ENCODE measurements around the gene LAMB2. TPM values are rescaled to one million over a fixed set of nuclear protein-coding genes. Genes with fewer than 3 reads are reported as not detected.

Gene LAMB2
- total RNA-seq, 1 experiment from 2014 or later, result 316 TPM

GRCh38 chr3:49158103-49158709 is 25.4 kb upstream of the LAMB2 start:
- H3K27me3 Mint-ChIP-seq (ENCODE audit: unreplicated experiment), result no peaks in the 10 kb centered on the region
- H3K27ac Mint-ChIP-seq (ENCODE audit: unreplicated experiment), result peak overlapping the region; percentile 21
- CTCF ChIA-PET, result no interaction called here
- peak; percentile 60 for DNase-seq
- peak; percentile 58 for TF ChIP-seq CTCF (IDR thresholded peaks at IDR 0.05; ENCODE audit: unreplicated experiment)
- no peaks in the 10 kb centered on the region for H3K9me3 Mint-ChIP-seq (ENCODE audit: low read depth, unreplicated experiment)
- H3K36me3 Mint-ChIP-seq (ENCODE audit: insufficient read depth, unreplicated experiment), result peaks cover 10% of the 10 kb centered on the region
- no peak overlapping the region for H3K4me3 Mint-ChIP-seq (ENCODE audit: low read depth, unreplicated experiment)
- no TSS peak for BruUV-seq (replicated peaks)
- intact Hi-C loops (cut with micrococcal nuclease; ENCODE audit: unreplicated experiment), result no loop called here
- no peaks in the 10 kb centered on the region for H3K4me1 Mint-ChIP-seq (ENCODE audit: low read depth, unreplicated experiment)

DNA sequence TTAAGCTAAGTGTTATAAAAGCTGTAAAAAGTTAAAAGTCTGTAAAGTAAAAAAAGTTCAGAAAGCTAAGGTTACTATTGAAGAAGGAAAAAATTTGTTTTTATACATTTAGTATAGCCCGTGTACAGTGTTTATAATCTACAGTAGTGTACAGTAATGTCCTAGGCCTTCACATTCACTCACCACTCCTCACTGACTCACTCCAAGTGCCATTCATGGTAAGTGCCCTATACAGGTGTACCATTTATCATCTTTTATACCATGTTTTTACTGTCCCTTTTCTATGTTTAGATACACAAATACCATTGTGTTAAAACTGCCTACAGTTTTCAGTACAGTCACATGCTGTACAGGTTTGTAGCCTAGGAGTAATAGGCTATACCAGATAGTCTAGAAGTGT is 24.4 kb upstream of the LAMB2 start:
- Mint-ChIP-seq H3K4me3 (ENCODE audit: low read depth, unreplicated experiment) (no peak overlapping the region), H3K27ac (ENCODE audit: unreplicated experiment) (no peak overlapping the region), H3K27me3 (ENCODE audit: unreplicated experiment) (no peaks in the 10 kb centered on the region), H3K4me1 (ENCODE audit: low read depth, unreplicated experiment) (no peaks in the 10 kb centered on the region), H3K9me3 (ENCODE audit: low read depth, unreplicated experiment) (no peaks in the 10 kb centered on the region), H3K36me3 (ENCODE audit: insufficient read depth, unreplicated experiment) (peaks cover 5% of the 10 kb centered on the region)
- CTCF ChIA-PET, result no interaction called here
- intact Hi-C loops (cut with micrococcal nuclease; ENCODE audit: unreplicated experiment), result no loop called here
- TF ChIP-seq CTCF (IDR thresholded peaks at IDR 0.05; ENCODE audit: unreplicated experiment), result no peak
- DNase-seq, result no peak
- no TSS peak for BruUV-seq (replicated peaks)

DNA sequence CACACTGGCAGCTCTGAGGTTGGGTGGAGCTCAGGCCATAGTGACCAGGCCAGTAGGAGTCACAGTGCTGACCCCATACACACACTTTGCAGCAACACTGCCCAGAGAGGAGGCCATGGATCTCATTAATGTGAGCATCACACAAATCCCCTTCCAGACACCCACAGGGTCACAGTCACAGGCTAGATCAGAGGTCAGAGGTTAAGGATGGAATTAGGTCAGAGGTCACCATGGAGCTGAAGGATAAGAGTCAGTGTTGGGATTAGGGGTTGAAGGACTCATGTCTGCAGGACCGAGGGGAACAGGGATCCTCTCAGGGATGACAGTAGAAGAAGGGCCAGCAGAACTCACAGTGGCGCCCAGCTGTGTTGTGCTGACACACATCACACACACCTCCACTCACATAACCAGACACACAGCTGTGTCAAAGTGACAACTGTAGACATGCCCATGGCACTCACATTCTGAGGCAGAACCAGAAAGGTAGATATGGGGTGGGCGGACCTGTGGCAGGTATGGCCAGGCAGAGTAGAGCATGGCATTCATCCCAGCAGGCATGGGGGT is 20.6 kb upstream of the LAMB2 start:
- intact Hi-C loops (cut with micrococcal nuclease; ENCODE audit: unreplicated experiment), result no loop called here
- peaks cover 5% of the 10 kb centered on the region for H3K36me3 Mint-ChIP-seq (ENCODE audit: insufficient read depth, unreplicated experiment)
- no peak for DNase-seq
- H3K4me1 Mint-ChIP-seq (ENCODE audit: low read depth, unreplicated experiment), result no peaks in the 10 kb centered on the region
- no peak for TF ChIP-seq CTCF (IDR thresholded peaks at IDR 0.05; ENCODE audit: unreplicated experiment)
- no peaks in the 10 kb centered on the region for H3K9me3 Mint-ChIP-seq (ENCODE audit: low read depth, unreplicated experiment)
- CTCF ChIA-PET, result no interaction called here
- BruUV-seq (replicated peaks), result no TSS peak
- H3K27me3 Mint-ChIP-seq (ENCODE audit: unreplicated experiment), result no peaks in the 10 kb centered on the region
- H3K27ac Mint-ChIP-seq (ENCODE audit: unreplicated experiment), result no peak overlapping the region
- H3K4me3 Mint-ChIP-seq (ENCODE audit: low read depth, unreplicated experiment), result no peak overlapping the region

DNA sequence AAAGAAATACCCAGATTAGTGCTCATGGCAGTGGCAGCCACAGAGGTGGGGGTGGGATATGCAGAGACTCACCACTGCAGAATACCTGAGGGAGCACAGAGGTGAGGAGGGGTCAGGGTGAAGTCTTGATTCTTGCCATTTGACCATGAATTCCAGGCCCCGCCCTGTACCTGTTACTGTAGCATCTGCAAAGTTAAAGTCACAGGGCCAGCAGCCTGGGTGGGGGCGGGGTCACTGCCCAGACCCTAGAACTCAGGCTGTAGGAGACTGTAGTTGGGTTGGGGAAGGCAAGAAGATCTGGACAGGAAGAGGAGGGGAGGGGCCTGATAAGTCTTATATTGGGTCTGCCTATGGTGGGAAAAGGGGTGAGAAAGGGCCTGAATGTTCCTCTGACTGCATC is 18.8 kb upstream of the LAMB2 start:
- Mint-ChIP-seq H3K4me3 (ENCODE audit: low read depth, unreplicated experiment) (no peak overlapping the region), H3K27me3 (ENCODE audit: unreplicated experiment) (no peaks in the 10 kb centered on the region), H3K27ac (ENCODE audit: unreplicated experiment) (no peak overlapping the region), H3K4me1 (ENCODE audit: low read depth, unreplicated experiment) (no peaks in the 10 kb centered on the region), H3K9me3 (ENCODE audit: low read depth, unreplicated experiment) (no peaks in the 10 kb centered on the region), H3K36me3 (ENCODE audit: insufficient read depth, unreplicated experiment) (no peaks in the 10 kb centered on the region)
- no TSS peak for BruUV-seq (replicated peaks)
- intact Hi-C loops (cut with micrococcal nuclease; ENCODE audit: unreplicated experiment), result no loop called here
- CTCF ChIA-PET, result no interaction called here
- TF ChIP-seq CTCF (IDR thresholded peaks at IDR 0.05; ENCODE audit: unreplicated experiment), result no peak
- no peak for DNase-seq
